Astrocyte (in vitro differentiated cells and primary cell): Measurements from ENCODE around the gene MYO9A. TPM values are rescaled to one million over a fixed set of nuclear protein-coding genes. Genes with fewer than 3 reads are reported as not detected.

ENCODE experiments used
- DNase-seq: peaks from one replicate; pipeline ENCODE4 v3.0.0-alpha.2; 2010; ENCODE audit warnings: low read depth
- FAIRE-seq: peaks from 2 replicates; lab custom pipeline; 2011; peaks lifted over from hg19 to GRCh38; lab: Jason Lieb, UNC
- H2AFZ ChIP-seq: 2 replicates; pipeline ENCODE4 v1.6.0; 2012; ENCODE audit warnings: low read depth, low read length, inconsistent platforms
- H3K27ac ChIP-seq: 2 replicates; pipeline ENCODE4 v1.5.1; 2011; ENCODE audit warnings: low read depth, low read length, inconsistent platforms
- H3K27me3 ChIP-seq: 2 replicates; pipeline ENCODE4 v1.6.0; 2011; ENCODE audit warnings: low read length, inconsistent platforms; ENCODE audit not compliant: insufficient read depth
- H3K36me3 ChIP-seq: 2 replicates; pipeline ENCODE4 v1.5.1; 2011; ENCODE audit warnings: low read length, inconsistent platforms; ENCODE audit not compliant: insufficient read depth
- H3K4me1 ChIP-seq: 2 replicates; pipeline ENCODE4 v1.5.1; 2011; ENCODE audit warnings: low read length, inconsistent platforms; ENCODE audit not compliant: insufficient read depth
- H3K4me2 ChIP-seq: 2 replicates; pipeline ENCODE4 v1.6.0; 2012; ENCODE audit warnings: low read length, inconsistent platforms
- H3K4me3 ChIP-seq: 2 replicates; pipeline ENCODE4 v1.5.1; 2011; ENCODE audit warnings: low read depth, mild to moderate bottlenecking, low read length, inconsistent platforms; ENCODE audit not compliant: insufficient read depth
- H3K79me2 ChIP-seq: 2 replicates; pipeline ENCODE4 v1.6.0; 2012; ENCODE audit warnings: mild to moderate bottlenecking, low read length, inconsistent platforms; ENCODE audit not compliant: insufficient read depth
- H3K9ac ChIP-seq: 2 replicates; pipeline ENCODE4 v1.6.0; 2012; ENCODE audit warnings: mild to moderate bottlenecking, low read length, inconsistent platforms
- H3K9me3 ChIP-seq: 2 replicates; pipeline ENCODE4 v1.5.1; 2012; ENCODE audit warnings: low read depth, mild to moderate bottlenecking, low read length, inconsistent platforms; ENCODE audit not compliant: insufficient read depth
- H4K20me1 ChIP-seq: 2 replicates; pipeline ENCODE4 v1.6.0; 2012; ENCODE audit warnings: low read length, inconsistent platforms; ENCODE audit not compliant: insufficient read depth
- H3K27ac Mint-ChIP-seq: one replicate; pipeline ENCODE4 v1.8.0; 2021; ENCODE audit warnings: mild to moderate bottlenecking, mixed read lengths; ENCODE audit not compliant: unreplicated experiment
- H3K27me3 Mint-ChIP-seq: one replicate; pipeline ENCODE4 v1.8.0; 2021; ENCODE audit warnings: low read depth, mixed read lengths; ENCODE audit not compliant: unreplicated experiment
- H3K36me3 Mint-ChIP-seq: one replicate; pipeline ENCODE4 v1.8.0; 2021; ENCODE audit warnings: low read depth, mixed read lengths; ENCODE audit not compliant: unreplicated experiment
- H3K4me1 Mint-ChIP-seq: one replicate; pipeline ENCODE4 v1.8.0; 2021; ENCODE audit warnings: low read depth, mixed read lengths; ENCODE audit not compliant: unreplicated experiment
- H3K4me3 Mint-ChIP-seq: one replicate; pipeline ENCODE4 v1.8.0; 2021; ENCODE audit warnings: mild to moderate bottlenecking, moderate library complexity, mixed read lengths; ENCODE audit not compliant: unreplicated experiment
- H3K9me3 Mint-ChIP-seq: one replicate; pipeline ENCODE4 v1.8.0; 2021; ENCODE audit warnings: mild to moderate bottlenecking, mixed read lengths; ENCODE audit not compliant: unreplicated experiment
- EZH2 ChIP-seq: IDR thresholded peaks from 2 replicates; pipeline ENCODE4 v1.6.1; 2012; ENCODE audit warnings: mild to moderate bottlenecking, low read length, inconsistent platforms; ENCODE audit not compliant: insufficient read depth
- total RNA-seq: library from RNA; stranded (reverse); gene quantifications from 2 replicates; pipeline ENCODE4 v1.2.1, GENCODE V29; 2021
- TF ChIP-seq, protein P1 (sequence below): IDR thresholded peaks from 2 replicates; pipeline ENCODE4 v1.5.1; 2011; ENCODE audit warnings: low read depth, mild to moderate bottlenecking, inconsistent platforms, low read length, moderate library complexity; ENCODE audit not compliant: insufficient read depth

The MYO9A gene
- total RNA-seq, 1 donor from 2014 or later = 26.4 TPM

DNA sequence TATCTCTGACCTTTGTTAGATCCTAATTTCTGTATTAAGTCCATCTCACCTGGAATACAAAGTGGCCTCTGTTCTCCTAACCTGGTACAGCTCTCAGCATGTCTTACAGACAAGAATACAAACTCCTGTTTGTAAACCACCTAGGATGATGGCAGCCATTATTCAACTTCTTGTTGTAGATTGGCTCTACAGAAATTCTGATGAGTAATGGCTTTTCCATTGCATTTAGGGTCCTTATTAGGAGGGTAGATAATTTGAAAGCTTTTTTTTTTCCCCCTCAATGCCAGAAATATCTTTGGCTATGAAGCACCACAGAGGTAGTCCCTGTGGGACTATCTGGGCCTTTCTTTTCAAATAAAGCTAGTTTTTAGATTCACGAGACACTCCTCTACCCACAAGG is 297.8 kb downstream of the MYO9A start:
- Mint-ChIP-seq H3K36me3 (peaks cover 35% of the 10 kb centered on the region), H3K9me3 (peaks cover 49% of the 10 kb centered on the region), H3K27me3 (no peaks in the 10 kb centered on the region), H3K4me3 (no peak overlapping the region), H3K27ac (no peak overlapping the region), H3K4me1 (no peaks in the 10 kb centered on the region)
- H4K20me1 ChIP-seq = no peaks in the 10 kb centered on the region
- DNase-seq (no peak), FAIRE-seq (no peak)
- no peak overlapping the region for H3K9ac ChIP-seq
- no peaks in the 10 kb centered on the region for H3K4me1 ChIP-seq
- peaks cover 28% of the 10 kb centered on the region for H3K9me3 ChIP-seq
- no peak overlapping the region for H3K4me3 ChIP-seq
- no peak overlapping the region for H3K27ac ChIP-seq
- H2AFZ ChIP-seq = no peak overlapping the region
- H3K79me2 ChIP-seq = no peaks in the 10 kb centered on the region
- no peaks in the 10 kb centered on the region for H3K27me3 ChIP-seq
- no peaks in the 10 kb centered on the region for H3K36me3 ChIP-seq
- H3K4me2 ChIP-seq = no peak overlapping the region
- TF ChIP-seq, protein P1, sequence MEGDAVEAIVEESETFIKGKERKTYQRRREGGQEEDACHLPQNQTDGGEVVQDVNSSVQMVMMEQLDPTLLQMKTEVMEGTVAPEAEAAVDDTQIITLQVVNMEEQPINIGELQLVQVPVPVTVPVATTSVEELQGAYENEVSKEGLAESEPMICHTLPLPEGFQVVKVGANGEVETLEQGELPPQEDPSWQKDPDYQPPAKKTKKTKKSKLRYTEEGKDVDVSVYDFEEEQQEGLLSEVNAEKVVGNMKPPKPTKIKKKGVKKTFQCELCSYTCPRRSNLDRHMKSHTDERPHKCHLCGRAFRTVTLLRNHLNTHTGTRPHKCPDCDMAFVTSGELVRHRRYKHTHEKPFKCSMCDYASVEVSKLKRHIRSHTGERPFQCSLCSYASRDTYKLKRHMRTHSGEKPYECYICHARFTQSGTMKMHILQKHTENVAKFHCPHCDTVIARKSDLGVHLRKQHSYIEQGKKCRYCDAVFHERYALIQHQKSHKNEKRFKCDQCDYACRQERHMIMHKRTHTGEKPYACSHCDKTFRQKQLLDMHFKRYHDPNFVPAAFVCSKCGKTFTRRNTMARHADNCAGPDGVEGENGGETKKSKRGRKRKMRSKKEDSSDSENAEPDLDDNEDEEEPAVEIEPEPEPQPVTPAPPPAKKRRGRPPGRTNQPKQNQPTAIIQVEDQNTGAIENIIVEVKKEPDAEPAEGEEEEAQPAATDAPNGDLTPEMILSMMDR = no peak
- TF ChIP-seq EZH2 = no peak

DNA sequence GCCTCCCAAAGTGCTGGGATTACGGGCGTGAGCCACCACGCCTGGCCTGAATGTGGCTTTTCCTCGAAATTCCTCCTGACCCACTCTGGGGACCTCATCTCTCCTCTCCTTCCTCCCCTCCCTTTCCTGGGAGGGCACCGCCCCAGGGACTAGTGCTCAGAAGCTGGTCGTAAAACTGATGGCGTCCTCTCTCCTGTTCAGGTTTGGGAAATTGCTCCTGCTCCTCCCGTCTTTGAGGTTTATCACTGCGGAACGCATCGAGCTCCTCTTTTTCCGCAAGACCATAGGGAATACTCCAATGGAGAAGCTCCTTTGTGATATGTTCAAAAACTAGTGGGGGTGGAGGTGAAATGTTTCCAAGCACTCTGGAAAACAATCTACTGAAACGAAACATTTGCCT is 300.6 kb downstream of the MYO9A start:
- Histone ChIP-seq H3K27ac (no peak overlapping the region), H3K9me3 (peaks cover 28% of the 10 kb centered on the region), H3K4me1 (no peaks in the 10 kb centered on the region), H3K36me3 (no peaks in the 10 kb centered on the region), H2AFZ (no peak overlapping the region), H3K9ac (no peak overlapping the region), H3K4me2 (no peak overlapping the region), H3K4me3 (no peak overlapping the region), H3K27me3 (no peaks in the 10 kb centered on the region), H4K20me1 (no peaks in the 10 kb centered on the region), H3K79me2 (no peaks in the 10 kb centered on the region)
- peaks cover 5% of the 10 kb centered on the region for H3K27me3 Mint-ChIP-seq
- FAIRE-seq = no peak
- peaks cover 41% of the 10 kb centered on the region for H3K9me3 Mint-ChIP-seq
- TF ChIP-seq, protein P1 = no peak
- no peak for TF ChIP-seq EZH2
- no peak overlapping the region for H3K4me3 Mint-ChIP-seq
- H3K4me1 Mint-ChIP-seq = no peaks in the 10 kb centered on the region
- no peak overlapping the region for H3K27ac Mint-ChIP-seq
- peaks cover 17% of the 10 kb centered on the region for H3K36me3 Mint-ChIP-seq
- DNase-seq = no peak

DNA sequence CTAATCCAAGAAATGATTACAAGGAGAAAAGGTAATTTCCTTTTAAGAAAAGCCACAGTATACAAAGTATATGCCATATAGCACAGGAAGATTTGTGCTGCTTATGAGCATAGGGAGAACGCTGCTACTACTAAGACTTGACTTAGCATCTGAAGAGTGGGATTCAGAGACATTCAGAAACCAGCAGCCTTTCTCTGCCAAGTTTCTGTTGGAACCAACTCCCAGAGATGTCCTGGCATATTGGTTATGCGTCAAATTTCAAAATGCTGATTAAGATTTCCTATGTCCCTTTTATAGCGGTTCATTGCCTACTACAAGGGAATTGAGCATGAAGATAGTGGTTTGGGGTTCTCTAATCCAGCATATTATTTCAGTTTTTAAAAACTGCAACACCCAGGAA is 302.6 kb downstream of the MYO9A start:
- no peak overlapping the region for H3K27ac ChIP-seq
- H3K9me3 ChIP-seq = peaks cover 14% of the 10 kb centered on the region
- no peak overlapping the region for H2AFZ ChIP-seq
- H3K4me1 ChIP-seq = no peaks in the 10 kb centered on the region
- H3K36me3 ChIP-seq = no peaks in the 10 kb centered on the region
- H3K27me3 ChIP-seq = no peaks in the 10 kb centered on the region
- no peak overlapping the region for H3K4me3 ChIP-seq
- Mint-ChIP-seq H3K27ac (no peak overlapping the region), H3K36me3 (peaks cover 7% of the 10 kb centered on the region), H3K4me3 (no peak overlapping the region), H3K27me3 (peaks cover 11% of the 10 kb centered on the region), H3K4me1 (no peaks in the 10 kb centered on the region), H3K9me3 (peaks cover 24% of the 10 kb centered on the region)
- FAIRE-seq = no peak
- no peaks in the 10 kb centered on the region for H4K20me1 ChIP-seq
- TF ChIP-seq EZH2 = no peak
- no peak for DNase-seq
- no peak overlapping the region for H3K9ac ChIP-seq
- H3K79me2 ChIP-seq = no peaks in the 10 kb centered on the region
- H3K4me2 ChIP-seq = no peak overlapping the region
